ENCODE results near the gene PRND. TPM values are rescaled to one million over a fixed set of nuclear protein-coding genes. Genes with fewer than 3 reads are reported as not detected.

PRND gene
- total and polyA plus RNA-seq, 2 experiments from 2014 or later = 0.10 TPM; not detected in 1

- TF ChIP-seq REST (IDR thresholded peaks at IDR 0.05; ENCODE audit: unreplicated experiment) (no peak), EZH2phosphoT487 (IDR thresholded peaks at IDR 0.05; ENCODE audit: unreplicated experiment) (no peak), NANOG (IDR thresholded peaks at IDR 0.05; ENCODE audit: borderline replicate concordance) (no peak), ZNF331 (CRISPR knock-in tag; IDR thresholded peaks at IDR 0.05; ENCODE audit: low read depth) (no peak), CREB1 (CRISPR knock-in tag; IDR thresholded peaks at IDR 0.05; ENCODE audit: low read depth) (no peak), ZNF114 (CRISPR knock-in tag; IDR thresholded peaks at IDR 0.05) (no peak), STAT1 (IDR thresholded peaks at IDR 0.05; ENCODE audit: unreplicated experiment) (no peak), ETS1 (IDR thresholded peaks at IDR 0.05) (no peak)
Observed at GRCh38 chr20:4697189-4697830, 24.4 kb upstream of the PRND start (continued).

GRCh38 chr20:4697831-4698221 is 23.9 kb upstream of the PRND start:
- no peaks in the 10 kb centered on the region for H3F3A ChIP-seq (replicated peaks; ENCODE audit: low read depth)
- H2AFZ ChIP-seq = no peak overlapping the region
- no peaks in the 10 kb centered on the region for H3K9me3 Mint-ChIP-seq
- no peaks in the 10 kb centered on the region for H4K20me1 ChIP-seq (replicated peaks; ENCODE audit: insufficient read depth)
- no peaks in the 10 kb centered on the region for H3K9me2 ChIP-seq (ENCODE audit: insufficient read depth)
- peak overlapping the region; percentile 74; the same call in 1 of the 2 replicates for H3K27ac Mint-ChIP-seq
- H3K4me3 ChIP-seq = no peak overlapping the region
- H3K4me2 ChIP-seq = peak overlapping the region; percentile 7
- H3K79me2 ChIP-seq (replicated peaks; ENCODE audit: insufficient read depth) = no peaks in the 10 kb centered on the region; the same call in 1 of the 2 replicates
- TF ChIP-seq EZH2 (IDR thresholded peaks at IDR 0.05; ENCODE audit: low read depth, unreplicated experiment) (no peak), ZNF114 (CRISPR knock-in tag; IDR thresholded peaks at IDR 0.05) (no peak)
- H3K4me1 Mint-ChIP-seq = peaks cover 23% of the 10 kb centered on the region
- H3K4me1 ChIP-seq (ENCODE audit: insufficient read depth) = peaks cover 14% of the 10 kb centered on the region
- H3K36me3 ChIP-seq (ENCODE audit: insufficient read depth) = no peaks in the 10 kb centered on the region
- H3K27me3 ChIP-seq (ENCODE audit: insufficient read depth) = no peaks in the 10 kb centered on the region
- DNase-seq (ENCODE audit: low spot score) (no peak), ATAC-seq (no peak)
- H3K27ac ChIP-seq (ENCODE audit: low read depth) = no peak overlapping the region
- H3K27me3 Mint-ChIP-seq (ENCODE audit: insufficient read depth, low read depth, poor library complexity) = peaks cover 2% of the 10 kb centered on the region
- H3K36me3 Mint-ChIP-seq (ENCODE audit: low read depth) = peaks cover 11% of the 10 kb centered on the region; the same call in 2 of the 3 replicates
- no peak overlapping the region; the same call in 2 of the 3 replicates for H3K4me3 Mint-ChIP-seq
